Stimulated activated CD4-positive, alpha-beta T cell treated with anti-CD3 and anti-CD28 coated beads, Interleukin-12 subunit alpha, Interleukin-12 subunit beta, amount 100 ng/mL, for 4 hours (primary cell): ENCODE measurements around the gene HPF1.
A peak's percentile ranks its signal among the peaks of the same experiment; 100 is the strongest.
"Not testable (repeated sequence)": the region's sequence is repeated elsewhere in the genome, so short reads cannot be mapped to it uniquely, and the experiment has no call there.

Source experiments
- DNase-seq: peaks from one replicate; pipeline ENCODE4 v3.0.0-alpha.2; 2020

The HPF1 gene

DNA sequence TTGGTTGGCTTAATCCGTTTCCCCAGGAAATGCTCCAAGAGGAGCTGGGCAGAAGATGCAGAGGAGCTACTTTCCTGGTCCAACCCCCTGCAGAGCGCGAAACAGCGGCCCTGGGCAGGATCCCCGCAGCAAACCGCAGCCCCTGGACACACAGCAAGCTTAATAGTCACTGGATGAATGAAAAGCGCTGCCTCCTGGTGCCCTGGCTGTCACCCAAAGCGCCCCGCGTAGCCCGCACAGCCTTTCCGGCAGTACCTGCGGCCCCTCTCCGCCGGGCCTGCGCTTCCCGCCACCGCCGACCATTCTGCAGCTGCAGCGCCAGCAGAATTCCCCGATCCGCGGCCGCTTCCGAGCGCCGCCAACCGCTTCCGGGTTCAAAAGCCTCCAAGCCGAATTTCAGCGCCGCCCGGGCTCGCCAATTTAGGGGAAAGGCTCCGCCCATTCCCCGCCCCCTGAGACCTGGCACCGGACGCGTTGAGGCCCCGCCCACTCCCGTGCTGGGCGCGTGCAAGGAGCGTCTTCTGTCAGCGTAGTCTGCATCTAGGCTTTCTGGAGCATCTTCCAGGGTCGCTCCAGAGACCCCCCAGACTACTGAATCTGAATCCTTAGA lies at the start of gene HPF1:
HPF1 (minus strand) TSS at position 370 of the 610 bp plus-strand sequence; CDS start at position 303, 67 bp downstream.
- DNase-seq, result peak; percentile 98

DNA sequence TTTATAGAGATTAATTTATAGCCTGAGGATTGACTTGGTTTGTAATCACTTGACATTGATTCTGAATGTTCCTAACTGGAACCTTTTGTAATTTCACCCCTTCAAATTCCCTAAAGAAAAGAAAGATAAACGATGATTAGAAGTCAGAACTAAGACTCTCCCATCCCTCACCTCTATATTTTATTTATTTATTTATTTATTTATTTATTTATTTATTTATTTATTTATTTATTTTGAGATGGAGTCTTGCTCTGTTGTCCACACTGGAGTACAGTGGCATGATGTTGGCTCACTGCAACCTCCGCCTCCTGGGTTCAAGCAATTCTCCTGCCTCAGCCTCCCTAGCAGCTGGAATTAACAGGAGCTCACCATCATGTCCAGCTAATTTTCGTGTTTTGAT lies 49.0 kb upstream of the HPF1 start:
- DNase-seq, result not testable (repeated sequence)

DNA sequence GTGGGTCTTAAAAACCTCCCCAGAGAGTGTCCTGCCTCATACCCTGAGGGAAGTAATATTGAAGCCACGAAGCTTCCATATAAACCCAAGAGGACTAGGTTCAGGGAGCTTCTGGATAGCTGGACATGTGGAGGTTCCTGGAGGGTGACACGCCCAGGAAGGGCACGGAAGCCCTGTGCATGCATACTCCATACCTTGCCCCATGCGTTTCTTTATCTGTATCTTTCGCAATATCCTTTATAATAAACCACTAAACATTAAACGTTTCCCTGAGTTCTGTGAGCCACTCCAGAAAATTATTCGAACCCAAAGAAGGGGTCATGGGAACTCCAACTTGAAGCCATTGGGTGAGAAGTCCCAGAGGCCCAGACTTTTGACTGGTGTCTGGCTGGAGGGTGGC lies 45.7 kb upstream of the HPF1 start:
- DNase-seq, result no peak

DNA sequence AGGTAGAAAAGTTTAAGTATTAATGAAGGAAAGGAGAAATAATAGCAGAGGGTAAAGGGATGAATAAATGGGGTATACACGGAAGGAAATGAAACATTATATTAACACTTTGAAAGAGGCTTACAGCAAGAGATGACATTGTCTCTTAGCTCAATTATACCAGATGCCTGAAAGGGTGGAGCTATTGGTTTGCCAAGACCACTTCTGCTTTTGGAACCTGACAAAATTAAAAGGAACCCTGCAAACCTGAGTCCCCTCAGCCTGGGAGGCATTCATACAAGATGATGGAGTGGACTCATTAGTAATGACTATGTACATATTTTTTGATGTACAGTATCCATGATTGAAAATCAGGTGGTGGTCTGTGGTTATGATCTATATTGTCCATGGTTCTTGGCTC lies 45.1 kb upstream of the HPF1 start:
- DNase-seq, result no peak

DNA sequence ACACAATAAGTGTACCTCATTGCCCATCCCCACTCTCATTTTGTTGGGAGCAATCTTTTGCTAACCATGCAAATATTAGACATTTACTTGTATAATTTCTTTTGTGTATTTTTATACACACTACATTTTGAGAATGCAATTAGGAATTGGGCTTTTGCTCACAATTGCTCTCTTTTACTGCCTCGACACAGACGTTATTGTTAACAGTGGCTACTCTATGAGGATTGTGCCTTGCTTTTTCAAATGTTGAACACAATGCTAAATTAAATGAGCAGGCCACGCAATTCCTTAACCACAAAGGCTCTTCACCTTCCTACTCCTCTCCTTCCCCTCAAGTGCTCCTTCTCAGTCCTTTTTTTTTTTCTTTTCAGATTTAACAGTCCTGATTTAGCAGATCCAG lies 42.8 kb upstream of the HPF1 start:
- DNase-seq, result no peak

DNA sequence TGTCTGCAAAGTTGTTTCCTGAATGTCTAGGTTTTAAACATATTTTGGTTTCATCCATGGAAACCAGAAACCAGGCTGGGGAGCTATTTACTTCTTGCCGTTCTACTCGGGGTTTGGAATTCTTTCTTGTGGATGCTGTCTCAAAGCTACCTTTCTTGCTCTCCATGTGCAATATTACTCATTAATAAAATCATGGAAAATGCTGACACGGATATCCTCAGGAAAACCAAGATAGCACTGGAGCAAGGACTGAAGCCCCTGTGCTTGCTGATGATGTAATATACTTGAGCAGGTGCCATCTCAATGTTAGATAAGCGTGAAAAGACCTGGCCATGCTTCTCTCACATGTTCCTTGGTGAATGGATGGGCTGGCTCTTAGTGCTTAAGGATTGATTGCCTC lies 41.5 kb upstream of the HPF1 start:
- DNase-seq, result no peak

DNA sequence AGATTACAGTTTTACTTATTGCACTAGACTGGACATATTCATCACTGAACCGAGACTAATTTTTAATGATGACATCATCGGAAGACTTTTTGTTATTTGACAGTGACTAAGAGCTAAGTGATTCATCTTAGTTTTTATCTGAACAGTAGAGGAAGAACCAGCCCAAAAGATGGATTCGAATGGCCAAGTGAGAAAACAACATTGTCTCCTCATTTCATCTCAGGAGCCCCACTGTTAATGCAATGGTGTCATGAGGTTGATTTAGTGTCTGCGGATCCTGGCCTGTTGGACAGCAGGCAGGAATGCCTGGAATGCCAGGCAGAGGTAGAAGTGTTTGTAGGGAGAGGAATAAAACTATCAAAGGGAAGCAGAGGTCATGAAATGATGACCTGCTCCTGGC lies 37.8 kb upstream of the HPF1 start:
- no peak for DNase-seq

DNA sequence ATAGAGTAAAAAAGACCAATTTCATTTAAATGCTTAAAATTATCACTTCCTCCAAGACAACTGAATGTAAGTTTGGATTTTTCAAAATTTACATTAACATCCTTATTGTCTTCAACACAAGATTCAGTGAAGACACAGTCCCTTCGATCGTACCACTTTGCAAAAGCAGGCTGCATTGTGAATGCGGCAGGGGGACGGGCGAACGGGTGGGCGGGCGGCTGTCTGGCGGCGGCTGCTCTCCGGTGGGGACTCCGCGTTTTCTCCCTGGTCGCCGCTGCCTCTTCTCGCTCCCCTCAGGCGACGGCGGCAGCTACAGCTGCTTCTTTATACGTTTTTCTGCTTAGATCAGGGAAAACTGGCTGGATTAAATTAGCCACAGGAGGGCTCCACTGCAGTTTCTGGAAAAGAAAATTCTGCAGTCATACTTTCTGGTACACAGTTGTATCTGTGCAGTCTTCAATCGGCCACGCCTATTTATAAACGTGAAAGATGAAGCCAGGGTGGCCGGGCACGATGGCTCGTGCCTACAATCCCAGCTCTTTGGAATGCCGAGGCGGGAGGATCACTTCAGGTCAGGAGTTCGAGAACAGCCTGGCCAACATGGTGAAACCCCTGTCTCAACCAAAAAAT lies 33.9 kb upstream of the HPF1 start:
- peak; percentile 8 for DNase-seq

DNA sequence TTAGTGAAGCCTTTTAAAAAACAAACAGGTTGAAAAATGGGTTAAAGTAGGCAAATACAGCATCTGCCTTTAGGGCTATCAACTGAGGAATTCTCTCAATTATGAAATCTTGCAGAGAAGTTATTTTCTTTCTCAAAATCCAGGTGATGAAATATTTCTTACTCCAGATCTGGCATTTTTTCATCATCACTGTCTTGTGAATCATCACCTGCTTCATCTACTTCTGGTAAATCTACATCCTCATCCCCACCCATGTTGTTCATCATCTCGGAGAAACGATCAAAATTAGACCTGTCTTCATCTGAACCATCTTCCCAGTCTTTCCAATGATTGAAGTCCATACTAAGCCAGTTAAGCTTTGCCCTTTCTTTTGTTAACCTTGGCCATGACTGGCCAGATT lies 33.3 kb upstream of the HPF1 start:
- no peak for DNase-seq

DNA sequence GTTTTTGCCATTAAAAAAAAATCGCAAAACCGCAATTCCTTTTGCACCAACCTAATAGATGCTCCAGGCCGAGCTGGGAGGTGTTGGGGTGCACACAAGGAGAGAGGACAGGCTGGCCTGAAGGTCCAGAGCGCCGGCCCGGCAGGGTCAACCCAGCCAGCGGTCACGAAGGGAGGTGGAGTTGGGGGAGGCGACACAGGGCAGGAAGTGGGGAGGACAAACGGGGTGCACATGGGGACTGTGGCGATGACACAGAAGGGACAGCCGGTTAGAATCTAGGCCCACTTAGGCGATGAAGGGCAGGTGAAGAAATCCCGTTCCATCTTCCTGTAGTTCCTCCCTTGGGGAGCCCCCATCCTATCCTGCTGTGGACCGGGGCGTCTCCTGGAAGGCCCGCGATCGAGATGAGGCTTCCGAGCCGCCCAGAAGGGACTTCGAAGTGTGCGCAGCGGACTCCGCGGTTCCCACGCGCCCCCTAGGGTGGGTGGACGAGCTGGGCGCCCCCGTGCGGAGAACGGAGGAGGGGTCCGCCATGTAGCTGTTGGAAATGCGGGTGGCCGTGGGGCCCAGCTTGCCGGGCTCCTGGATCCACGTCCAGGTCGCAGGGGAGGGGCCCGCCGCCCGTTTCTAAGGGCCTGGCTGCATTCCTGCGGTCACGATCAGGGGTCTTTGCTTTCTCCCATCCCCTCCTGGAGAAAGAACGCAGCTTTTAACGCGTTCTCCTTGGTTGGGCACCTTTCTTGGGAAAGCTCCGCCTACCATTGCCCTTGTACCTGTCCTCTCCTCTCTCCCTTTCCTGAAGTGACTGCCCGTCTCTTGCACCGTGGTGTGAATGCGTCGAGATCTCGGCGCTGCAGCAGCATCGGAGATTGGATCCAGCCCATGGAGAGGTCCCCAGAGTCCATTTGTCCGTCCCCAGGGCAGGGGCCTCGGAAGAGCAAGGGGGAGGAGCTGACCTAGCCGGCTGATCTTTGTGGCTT lies 17.0 kb upstream of the HPF1 start:
- peak; percentile 16 for DNase-seq

DNA sequence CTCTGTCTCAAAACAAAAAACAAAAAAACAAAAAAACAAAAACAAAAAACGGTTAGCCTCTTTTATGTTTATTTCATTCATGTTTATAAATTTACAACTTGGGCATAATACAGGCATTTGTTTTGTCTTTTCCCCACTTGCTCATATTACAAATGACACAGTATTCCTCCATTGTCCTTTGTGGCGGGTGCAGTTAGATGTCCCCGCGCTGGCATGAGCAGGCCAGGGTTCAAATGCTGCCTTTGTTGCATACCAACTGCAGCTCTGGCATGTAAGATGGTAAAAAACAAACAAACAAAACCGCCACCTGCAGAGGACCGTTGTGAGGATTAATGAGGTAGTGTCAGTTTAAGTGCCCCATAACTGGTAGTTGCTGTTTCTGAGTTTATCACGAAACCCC lies 16.1 kb upstream of the HPF1 start:
- DNase-seq, result no peak

DNA sequence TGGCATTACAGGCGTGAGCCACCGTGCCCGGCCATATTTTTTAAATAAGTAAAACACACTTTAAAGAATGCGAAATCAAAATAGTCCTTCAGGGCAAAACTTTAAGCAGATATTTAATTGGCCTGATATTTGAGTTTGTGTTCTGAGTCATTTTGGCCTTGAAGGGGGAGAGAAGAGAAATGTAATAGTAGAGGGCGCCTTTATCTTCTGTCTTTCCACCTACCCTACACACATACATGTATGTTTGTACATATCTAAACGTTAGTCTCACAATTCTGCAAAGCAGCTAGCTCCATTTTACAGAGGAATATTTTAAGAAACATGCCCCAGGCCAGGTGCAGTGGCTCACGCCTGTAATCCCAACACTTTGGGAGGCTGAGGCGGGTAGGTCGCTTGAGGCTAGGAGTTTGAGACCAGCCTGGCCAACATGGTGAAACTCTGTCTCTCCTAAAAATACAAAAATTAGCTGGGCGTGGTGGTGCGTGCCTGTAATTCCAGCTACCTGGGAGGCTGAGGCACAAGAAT lies 13.9 kb upstream of the HPF1 start:
- not testable (repeated sequence) for DNase-seq

DNA sequence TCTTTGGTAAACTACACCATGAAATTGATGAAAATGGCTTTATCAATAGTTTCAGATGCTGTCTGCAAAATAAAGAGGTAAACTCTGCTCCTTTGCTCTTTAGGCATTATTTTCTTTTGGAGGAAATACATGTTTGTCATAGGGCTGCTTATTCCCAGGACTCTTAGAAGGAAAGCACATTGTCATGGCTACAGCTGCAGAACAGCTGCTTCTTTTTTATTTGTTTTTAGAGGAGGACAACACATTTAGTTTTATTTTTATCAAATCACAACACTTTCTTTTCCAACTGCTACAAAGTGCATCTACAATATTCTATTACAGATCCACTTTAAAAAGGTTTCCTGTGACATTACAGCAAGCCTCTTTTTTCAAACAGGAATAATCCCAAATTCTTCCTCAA lies 12.7 kb upstream of the HPF1 start:
- no peak for DNase-seq

DNA sequence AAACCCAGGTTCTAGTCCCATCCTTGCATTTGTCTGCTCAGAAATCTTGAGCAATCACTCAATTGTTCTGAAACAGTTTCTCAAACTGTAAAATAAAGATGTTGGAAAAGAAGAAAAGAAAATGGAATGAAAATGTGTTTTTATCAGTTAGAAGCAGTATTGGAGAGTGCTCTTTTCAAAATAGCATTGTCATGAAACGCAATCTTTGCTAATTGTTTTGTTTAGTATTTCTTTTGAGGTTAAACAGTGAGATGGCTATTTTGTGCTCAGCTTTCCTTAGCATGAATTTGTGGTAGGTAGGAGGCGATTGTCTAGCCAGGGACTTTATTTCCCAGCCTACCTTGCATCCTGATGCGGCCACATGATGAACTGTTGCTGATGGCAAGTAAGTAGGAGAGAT lies 10.6 kb upstream of the HPF1 start:
- DNase-seq, result no peak

DNA sequence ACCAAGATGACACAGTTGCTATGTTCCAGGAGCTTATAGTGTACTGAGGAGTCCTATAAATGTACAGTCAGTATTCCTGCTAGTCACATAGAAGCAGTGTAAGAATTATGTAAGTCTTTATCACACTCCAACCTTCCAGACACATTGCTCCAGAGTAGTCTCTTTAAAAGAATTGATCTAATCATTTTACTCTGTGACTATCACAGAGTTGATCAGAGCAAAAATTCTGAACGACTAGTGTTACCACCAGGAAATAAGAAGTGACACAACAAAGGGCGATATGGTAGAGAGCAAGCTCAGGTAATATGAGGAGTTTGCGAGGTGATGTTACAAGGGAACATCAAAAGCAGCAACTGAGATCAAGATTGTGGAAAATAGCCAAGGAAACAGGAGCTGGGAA lies 9.0 kb upstream of the HPF1 start:
- DNase-seq, result no peak

DNA sequence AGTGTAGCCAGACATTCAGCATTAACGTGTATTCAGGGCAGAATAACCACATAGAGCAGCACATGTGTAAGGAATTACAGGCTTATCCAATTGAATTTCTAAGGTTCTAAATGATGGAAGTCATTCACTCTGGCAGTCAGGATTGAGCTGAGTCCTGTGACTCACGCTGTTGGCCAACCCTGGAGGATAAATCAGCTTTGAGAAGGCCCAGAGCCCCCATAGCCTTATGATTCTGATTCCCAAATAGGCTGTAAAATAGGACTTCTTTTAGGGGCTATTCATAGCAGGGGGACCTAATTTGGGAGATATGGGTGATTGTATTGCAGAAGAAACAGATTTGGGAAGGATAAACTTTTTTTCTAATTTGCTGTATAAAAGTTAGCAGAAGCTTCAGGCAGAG lies 8.1 kb upstream of the HPF1 start:
- DNase-seq, result no peak

DNA sequence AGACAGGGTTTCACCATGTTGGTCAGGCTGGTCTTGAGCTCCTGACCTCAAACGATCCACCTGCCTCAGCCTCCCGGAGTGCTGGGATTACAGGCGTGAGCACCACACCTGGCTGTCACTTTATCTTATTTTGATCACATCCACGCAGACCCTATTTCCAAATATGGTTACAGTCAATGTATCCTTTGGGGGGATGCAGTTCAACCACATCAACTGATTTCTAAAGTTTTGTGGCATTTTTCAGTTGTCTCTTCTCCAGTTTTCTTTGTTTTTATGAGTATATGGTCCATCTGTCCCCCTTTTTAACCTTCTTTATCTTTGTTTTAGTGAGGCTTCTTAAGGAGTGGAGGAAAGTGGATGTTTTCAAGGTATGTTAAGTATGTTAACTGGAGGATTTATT lies 4.1 kb upstream of the HPF1 start:
- no peak for DNase-seq

DNA sequence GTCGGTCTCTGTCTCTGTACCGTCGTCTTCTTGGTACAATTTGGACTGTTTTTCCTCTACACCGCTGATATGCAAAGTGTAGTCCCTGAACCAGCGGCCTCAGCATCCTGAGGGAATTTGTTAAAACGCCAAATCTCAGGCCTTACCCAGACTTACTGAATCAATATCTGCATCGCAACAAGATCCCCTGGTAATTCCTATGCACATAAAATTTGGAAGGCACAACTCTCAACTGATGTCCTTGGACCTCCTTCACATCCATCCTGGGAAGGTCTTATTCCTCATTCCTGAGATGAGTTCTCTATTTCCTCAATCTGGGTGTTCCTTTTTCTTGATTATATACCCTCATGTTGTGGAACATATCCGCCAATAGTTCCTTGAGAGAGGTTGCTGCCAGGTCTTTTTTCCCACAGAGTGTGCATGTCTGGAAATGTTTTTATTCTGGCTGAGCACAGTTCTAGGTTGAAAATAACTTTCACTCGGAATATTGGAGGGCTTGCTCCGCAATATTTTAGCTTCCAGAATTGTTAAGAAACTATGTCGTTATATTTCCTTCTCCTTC lies 738 bp upstream of the HPF1 start:
- no peak for DNase-seq

DNA sequence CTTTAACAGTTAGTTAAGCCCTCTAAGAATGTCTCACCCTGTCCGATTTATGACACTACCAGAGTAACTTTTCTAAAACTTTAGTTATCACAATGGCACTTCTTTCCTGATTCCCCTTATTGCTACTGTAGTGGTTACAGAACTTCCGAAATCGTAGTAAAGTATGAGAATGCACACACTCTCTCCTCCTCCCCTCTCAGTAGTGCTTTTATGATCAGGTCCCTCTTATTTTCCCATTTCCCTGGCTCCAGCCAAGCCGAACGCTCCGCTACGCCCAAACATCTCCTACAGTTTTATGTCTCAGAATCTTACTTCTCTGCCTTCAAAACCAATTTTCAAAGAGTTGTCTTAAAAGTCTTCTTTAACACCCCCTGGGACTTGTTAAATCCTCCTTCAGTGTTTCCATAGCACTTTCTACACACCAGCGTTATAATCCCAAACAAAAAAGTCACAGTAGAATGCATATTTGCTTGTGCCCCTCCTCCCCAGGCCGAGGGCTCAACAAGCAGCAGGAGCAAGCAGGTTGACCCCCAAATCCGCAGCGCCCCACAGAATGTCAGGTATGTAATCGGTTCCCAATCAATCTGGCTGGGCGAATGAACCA lies 671 bp downstream of the HPF1 start:
- no peak for DNase-seq

DNA sequence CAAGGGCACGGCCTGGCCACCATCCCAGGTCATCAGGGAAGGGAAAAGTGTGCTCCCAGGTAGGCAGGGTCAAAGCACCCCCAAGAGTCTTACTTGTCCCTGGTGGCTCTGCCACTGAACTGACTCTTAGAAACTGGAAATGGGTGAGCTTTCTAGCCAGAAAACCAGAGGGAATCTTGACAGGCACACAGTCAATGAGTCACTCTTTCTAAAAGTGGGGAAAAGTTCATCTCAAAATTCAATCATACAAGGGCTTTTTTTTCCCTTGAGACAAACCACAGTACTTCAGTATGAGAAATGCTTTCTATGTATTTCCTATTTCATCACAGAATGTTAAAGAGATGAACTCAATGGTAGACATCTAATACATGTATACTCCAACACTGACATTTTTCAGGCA lies 12.5 kb downstream of the HPF1 start:
- no peak for DNase-seq

DNA sequence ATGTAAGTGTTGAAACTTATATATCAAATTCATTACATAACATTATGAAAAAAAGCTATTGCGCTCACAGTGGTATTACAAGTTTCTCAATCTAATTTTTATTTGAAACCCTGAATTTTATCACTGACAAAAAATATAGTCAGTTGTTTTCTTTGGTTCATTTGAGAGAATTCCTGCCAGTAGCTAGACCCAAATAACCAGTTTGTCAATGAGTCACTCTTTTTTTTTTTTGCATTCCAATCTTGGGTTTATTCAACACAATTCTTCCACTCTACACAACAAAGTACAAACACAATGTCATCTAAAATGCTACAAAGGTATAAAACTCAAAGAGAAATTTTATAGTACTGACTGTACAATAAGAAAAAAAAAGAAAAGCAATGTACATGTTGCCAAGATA lies 13.1 kb downstream of the HPF1 start:
- no peak for DNase-seq

DNA sequence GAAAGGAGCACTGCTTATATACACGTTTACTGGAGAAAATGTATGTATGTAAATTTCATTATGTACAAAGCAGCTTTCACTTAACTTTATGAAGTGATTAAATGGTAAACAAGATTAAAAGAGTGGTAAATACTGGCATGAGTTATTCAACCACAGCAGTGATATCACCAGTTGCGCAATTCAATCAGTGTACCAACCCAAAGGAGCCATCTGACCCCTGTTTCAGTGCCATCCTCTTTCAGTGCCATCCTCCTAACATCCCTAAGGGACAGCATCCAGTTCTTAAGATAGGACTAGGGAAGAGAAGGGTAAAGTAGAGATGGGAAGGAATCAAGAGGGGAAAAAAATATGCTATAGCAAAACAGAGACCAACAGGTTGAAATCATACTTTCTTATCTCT lies 16.2 kb downstream of the HPF1 start:
- DNase-seq, result no peak

DNA sequence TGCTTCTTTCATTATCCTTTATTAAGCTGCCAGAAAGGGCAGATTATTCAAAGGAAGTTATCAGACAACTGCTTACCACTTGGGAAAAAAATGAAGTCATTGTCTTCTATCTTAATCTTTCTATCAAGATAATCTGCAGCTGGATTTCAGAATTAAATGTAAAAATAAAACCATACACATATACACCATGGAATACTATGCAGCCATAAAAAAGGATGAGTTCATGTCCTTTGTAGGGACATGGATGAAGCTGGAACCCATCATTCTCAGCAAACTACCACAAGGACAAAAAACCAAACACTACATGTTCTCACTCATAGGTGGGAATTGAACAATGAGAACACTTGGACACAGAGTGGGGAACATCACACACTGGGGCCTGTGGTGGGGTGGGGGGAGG lies 19.1 kb downstream of the HPF1 start:
- not testable (repeated sequence) for DNase-seq
